Glomerular visceral epithelial cell (primary cell): ENCODE results near the gene NES.

Experiments used
- DNase-seq: peaks from one replicate; pipeline ENCODE4 v3.0.0-alpha.2; 2016; ENCODE audit errors: extremely low spot score

Gene NES

DNA sequence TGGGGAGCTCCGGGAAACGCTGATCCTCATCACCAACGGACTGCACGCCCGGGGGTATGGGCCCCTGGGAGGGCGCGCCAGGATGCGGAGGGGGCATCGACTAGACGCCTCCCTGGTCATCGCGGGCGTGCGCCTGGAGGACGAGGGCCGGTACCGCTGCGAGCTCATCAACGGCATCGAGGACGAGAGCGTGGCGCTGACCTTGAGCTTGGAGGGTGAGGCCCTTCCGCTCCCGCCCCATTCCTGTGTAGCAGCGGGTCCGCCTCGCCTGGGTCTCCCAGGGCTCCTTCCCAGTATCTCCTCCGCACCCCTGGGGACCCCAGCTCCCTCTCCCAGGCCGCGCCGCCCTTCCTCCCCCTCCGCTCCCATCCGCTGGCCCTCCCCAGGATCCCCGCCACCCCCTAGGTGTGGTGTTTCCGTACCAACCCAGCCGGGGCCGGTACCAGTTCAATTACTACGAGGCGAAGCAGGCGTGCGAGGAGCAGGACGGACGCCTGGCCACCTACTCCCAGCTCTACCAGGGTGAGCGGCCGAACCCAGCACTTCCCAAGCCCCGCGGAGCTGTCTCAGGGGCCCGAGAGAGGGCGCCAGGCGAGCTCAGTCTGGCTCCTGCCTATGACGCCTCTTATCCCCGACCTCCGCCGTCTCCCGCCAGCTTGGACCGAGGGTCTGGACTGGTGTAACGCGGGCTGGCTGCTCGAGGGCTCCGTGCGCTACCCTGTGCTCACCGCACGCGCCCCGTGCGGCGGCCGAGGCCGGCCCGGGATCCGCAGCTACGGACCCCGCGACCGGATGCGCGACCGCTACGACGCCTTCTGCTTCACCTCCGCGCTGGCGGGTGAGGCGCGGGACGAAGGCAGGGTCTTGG, 53.0 kb downstream of the NES start:
- DNase-seq = peak; percentile 44

DNA sequence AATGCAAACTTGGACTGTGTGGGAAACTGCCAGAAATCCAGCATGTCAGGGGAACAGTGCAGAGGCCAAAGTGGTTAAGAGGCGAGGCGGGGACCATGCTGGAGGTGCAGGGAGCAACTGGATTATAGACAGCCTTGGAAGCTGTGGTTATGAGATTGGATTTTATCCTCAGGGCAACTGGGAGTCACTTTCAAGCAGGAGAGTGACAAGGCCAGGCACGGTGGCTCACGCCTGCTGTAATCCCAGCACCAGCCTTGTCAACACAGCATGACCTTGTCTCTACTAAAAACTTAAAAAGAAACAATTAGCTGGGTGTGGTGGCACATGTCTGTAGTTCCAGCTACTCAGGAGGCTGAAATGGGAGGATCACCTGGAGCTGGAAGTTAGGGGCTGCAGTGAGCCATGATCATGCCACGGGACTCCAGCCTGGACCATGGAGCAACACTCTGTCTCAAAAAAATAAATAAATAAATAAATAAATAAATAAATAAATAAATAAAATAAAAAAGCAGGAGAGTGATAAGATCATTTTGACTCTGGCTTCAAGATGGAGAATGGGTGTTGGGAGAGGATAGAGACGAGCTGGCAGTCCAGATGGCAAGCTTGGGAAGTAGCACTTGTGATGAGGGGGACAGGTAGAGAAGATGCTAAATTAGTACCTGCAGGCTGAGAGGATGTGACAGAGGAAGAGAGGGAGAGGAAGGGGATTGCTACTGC, 54.5 kb downstream of the NES start:
- no peak for DNase-seq

DNA sequence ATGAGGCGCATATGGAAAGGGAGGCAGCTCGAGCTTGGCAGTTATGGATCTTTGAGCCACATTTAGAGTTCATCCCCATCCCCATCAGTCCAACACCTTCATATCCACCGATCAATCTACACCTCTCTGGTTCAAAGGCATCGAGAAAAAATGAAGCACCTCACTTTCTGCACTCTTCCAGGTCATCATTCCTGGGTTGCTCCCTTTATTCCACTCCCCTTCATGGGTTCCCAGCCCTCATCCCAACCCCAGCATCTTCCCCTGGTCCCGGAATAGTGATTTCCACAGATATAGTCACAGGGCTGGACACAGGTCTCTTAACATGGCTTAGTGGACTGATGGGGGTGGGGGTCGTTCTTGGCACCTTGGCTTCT, 57.6 kb downstream of the NES start:
- DNase-seq = no peak

DNA sequence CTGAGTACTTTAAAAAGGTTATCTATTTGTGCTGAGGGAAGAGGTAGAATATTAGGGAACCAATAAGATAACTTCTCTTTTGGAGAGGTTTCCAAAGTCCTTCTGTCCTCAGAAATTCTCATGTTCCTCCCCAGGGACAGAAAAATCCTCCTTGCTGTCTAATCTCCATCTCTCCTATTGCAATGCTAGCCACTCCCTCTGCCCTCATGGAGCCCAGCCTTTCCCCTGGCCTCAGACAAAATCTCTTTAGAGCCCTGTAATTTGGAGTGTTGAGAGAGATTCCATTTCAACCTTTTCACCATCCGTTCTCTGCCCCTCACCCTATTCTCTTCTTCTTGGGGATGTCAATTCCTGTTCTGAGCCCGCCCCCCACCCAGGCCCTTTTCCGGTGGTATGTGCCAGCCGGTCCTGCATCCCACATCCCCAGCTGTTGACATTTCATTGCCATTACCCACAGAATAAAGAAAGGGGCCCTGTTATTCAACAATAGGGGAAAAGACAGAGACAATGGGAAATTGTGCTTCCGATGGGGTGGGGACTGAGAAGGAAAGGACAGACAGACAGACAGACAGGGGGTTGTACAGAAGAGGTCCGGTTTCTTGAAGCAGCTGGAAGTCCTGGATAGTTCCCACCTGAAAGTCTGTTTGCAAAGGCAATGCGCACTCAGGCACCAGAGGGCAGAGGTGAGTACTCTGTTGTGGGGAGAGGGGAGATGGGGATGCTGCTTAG, 58.2 kb downstream of the NES start, which contains the start of gene HAPLN2:
TSS of gene HAPLN2 (plus strand) at position 563 of the 729 bp plus-strand sequence. CDS start 4,076 bp downstream, outside the sequence.
- no peak for DNase-seq
